GM20431 (cell line): Measurements from ENCODE around the gene JARID2.

Experiments used
- in situ Hi-C: fragments of 300-500 bp; cut with MseI, MboI; formaldehyde crosslinking; loops from one replicate; pipeline ENCODE4 v1.15.0; 2020; ENCODE audit warnings: low sequenced_read_pairs; ENCODE audit not compliant: unreplicated experiment

Gene JARID2

GRCh38 chr6:15348528-15348927 is 102.7 kb downstream of the JARID2 start:
- in situ Hi-C loops = no loop called here

GRCh38 chr6:15349379-15349778 is 103.5 kb downstream of the JARID2 start:
- in situ Hi-C loops = no loop called here

- in situ Hi-C loops = no loop called here
Observed at GRCh38 chr6:15350386-15351083, 104.7 kb downstream of the JARID2 start.

GRCh38 chr6:15351631-15352030 is 105.8 kb downstream of the JARID2 start:
- in situ Hi-C loops = no loop called here

GRCh38 chr6:15352220-15352619 is 106.4 kb downstream of the JARID2 start:
- in situ Hi-C loops = no loop called here

- in situ Hi-C loops = no loop called here
Observed at GRCh38 chr6:15352845-15353244, 107.0 kb downstream of the JARID2 start.

GRCh38 chr6:15355683-15356099 is 109.8 kb downstream of the JARID2 start:
- in situ Hi-C loops = no loop called here

GRCh38 chr6:15356179-15356578 is 110.3 kb downstream of the JARID2 start:
- in situ Hi-C loops = no loop called here

- in situ Hi-C loops = no loop called here
Observed at GRCh38 chr6:15356937-15357336, 111.1 kb downstream of the JARID2 start.

- in situ Hi-C loops = no loop called here
Observed at GRCh38 chr6:15357782-15358181, 111.9 kb downstream of the JARID2 start.

GRCh38 chr6:15358579-15359327 is 112.9 kb downstream of the JARID2 start:
- in situ Hi-C loops = no loop called here

GRCh38 chr6:15359335-15359862 is 113.5 kb downstream of the JARID2 start:
- in situ Hi-C loops = no loop called here

- in situ Hi-C loops = no loop called here
Observed at GRCh38 chr6:15360300-15360699, 114.4 kb downstream of the JARID2 start.

GRCh38 chr6:15361197-15361596 is 115.3 kb downstream of the JARID2 start:
- in situ Hi-C loops = no loop called here

- in situ Hi-C loops = no loop called here
Observed at GRCh38 chr6:15362274-15363160, 116.6 kb downstream of the JARID2 start.

GRCh38 chr6:15363164-15363522 is 117.3 kb downstream of the JARID2 start:
- in situ Hi-C loops = no loop called here

GRCh38 chr6:15363523-15364400 is 117.9 kb downstream of the JARID2 start:
- in situ Hi-C loops = no loop called here

GRCh38 chr6:15364401-15365037 is 118.7 kb downstream of the JARID2 start:
- in situ Hi-C loops = no loop called here

- in situ Hi-C loops = no loop called here
Observed at GRCh38 chr6:15365273-15365687, 119.4 kb downstream of the JARID2 start.
